ENCODE results near the gene TMEM161A.

- no peak for TF ChIP-seq POLR2A (IDR thresholded peaks at IDR 0.05)
- TF ChIP-seq, protein P1, sequence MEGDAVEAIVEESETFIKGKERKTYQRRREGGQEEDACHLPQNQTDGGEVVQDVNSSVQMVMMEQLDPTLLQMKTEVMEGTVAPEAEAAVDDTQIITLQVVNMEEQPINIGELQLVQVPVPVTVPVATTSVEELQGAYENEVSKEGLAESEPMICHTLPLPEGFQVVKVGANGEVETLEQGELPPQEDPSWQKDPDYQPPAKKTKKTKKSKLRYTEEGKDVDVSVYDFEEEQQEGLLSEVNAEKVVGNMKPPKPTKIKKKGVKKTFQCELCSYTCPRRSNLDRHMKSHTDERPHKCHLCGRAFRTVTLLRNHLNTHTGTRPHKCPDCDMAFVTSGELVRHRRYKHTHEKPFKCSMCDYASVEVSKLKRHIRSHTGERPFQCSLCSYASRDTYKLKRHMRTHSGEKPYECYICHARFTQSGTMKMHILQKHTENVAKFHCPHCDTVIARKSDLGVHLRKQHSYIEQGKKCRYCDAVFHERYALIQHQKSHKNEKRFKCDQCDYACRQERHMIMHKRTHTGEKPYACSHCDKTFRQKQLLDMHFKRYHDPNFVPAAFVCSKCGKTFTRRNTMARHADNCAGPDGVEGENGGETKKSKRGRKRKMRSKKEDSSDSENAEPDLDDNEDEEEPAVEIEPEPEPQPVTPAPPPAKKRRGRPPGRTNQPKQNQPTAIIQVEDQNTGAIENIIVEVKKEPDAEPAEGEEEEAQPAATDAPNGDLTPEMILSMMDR (IDR thresholded peaks at IDR 0.05): no peak
These were observed 8.6 kb upstream of the TMEM161A start for GRCh38 chr19:19146865-19147264.

Measured in heart left ventricle (tissue), 13 donors.